K562 (cell line): ENCODE measurements around the gene WDR19. TPM values are rescaled to one million over a fixed set of nuclear protein-coding genes. Genes with fewer than 3 reads are reported as not detected.

Experiments used
- ATAC-seq: fragments of 200-7000 bp; cut with Tn5 transposase; 3 replicates; pipeline ENCODE4 v1.9.1; 2020; ENCODE audit warnings: moderate library complexity
- BruUV-seq: library from RNA; stranded (reverse); fragments of 400-500 nt; replicated peaks from 2 replicates; lab custom pipeline; 2021; lab: Mats Ljungman, UMichigan
- CTCF ChIA-PET: fragments of 300-600 bp; formaldehyde crosslinking; extraction: SDS; loops from one replicate; lab custom pipeline; 2021; ENCODE audit warnings: low intra/inter-chr PET ratio; lab: Yijun Ruan, JAX
- POLR2A ChIA-PET: fragments of 300-600, 350-650 bp; sonication (Branson Sonifier 250); formaldehyde crosslinking; extraction: SDS; loops from one replicate; lab custom pipeline; 2021; ENCODE audit warnings: antibody characterized with exemption, inconsistent platforms; lab: Yijun Ruan, JAX
- DNase-seq, 4 experiments: peaks; one replicate each; pipeline versions ENCODE4 v3.0.0 to v3.0.0-alpha.2; 2011 to 2018; ENCODE audit warnings: low spot score in 3 of 4, mixed read lengths in 3 of 4; ENCODE audit errors: extremely low read depth in 1 of 4
- FAIRE-seq: peaks from 2 replicates; lab custom pipeline; 2011; peaks lifted over from hg19 to GRCh38; lab: Jason Lieb, UNC
- H2AFZ ChIP-seq: 2 replicates; pipeline ENCODE4 v1.6.0; 2011; ENCODE audit warnings: low read depth, low read length, control low read depth, inconsistent platforms
- H3K27ac ChIP-seq: fragments of 200-600 bp; 3 replicates; pipeline ENCODE4 v1.8.0; 2011; ENCODE audit warnings: low read depth, mild to moderate bottlenecking, control low read depth, inconsistent platforms, low read length, moderate library complexity, mixed read lengths; ENCODE audit errors: extremely low read depth
- H3K27me3 ChIP-seq, 2 experiments: fragments of 300-600 bp in 1 of 2; 2 replicates in 1 of 2; 3 replicates in 1 of 2; pipeline versions ENCODE4 v1.6.0 to v1.8.0; 2011; ENCODE audit warnings: inconsistent platforms in 2 of 2, low read length in 2 of 2, mild to moderate bottlenecking in 1 of 2, mixed read lengths in 1 of 2, moderate library complexity in 1 of 2; ENCODE audit not compliant: control insufficient read depth in 2 of 2, insufficient read depth in 2 of 2
- H3K36me3 ChIP-seq: fragments of 300-600 bp; 3 replicates; pipeline ENCODE4 v1.8.0; 2011; ENCODE audit warnings: mild to moderate bottlenecking, low read length, inconsistent platforms; ENCODE audit not compliant: control insufficient read depth, insufficient read depth
- H3K4me1 ChIP-seq, 2 experiments: fragments of 200-600 bp in 1 of 2; replicated peaks in 1 of 2; 2 replicates in 1 of 2; 3 replicates in 1 of 2; pipeline versions ENCODE4 v1.5.1 to v1.8.0; 2011; ENCODE audit warnings: inconsistent platforms in 2 of 2, low read length in 2 of 2, mild to moderate bottlenecking in 1 of 2, mixed read lengths in 1 of 2, moderate library complexity in 1 of 2; ENCODE audit not compliant: control insufficient read depth in 2 of 2, insufficient read depth in 2 of 2
- H3K4me2 ChIP-seq: 2 replicates; pipeline ENCODE4 v1.6.1; 2011; ENCODE audit warnings: low read length, control low read depth, inconsistent platforms, mixed read lengths; ENCODE audit not compliant: insufficient read depth
- H3K4me3 ChIP-seq: fragments of 200-600 bp; sonication (generic), shearing (Covaris generic); 2 replicates; pipeline ENCODE4 v1.5.1; 2016; ENCODE audit warnings: control low read depth, inconsistent platforms
- H3K79me2 ChIP-seq: fragments of 200-600 bp; 3 replicates; pipeline ENCODE4 v1.8.0; 2011; ENCODE audit warnings: low read length, inconsistent platforms; ENCODE audit not compliant: control insufficient read depth, insufficient read depth
- H3K9ac ChIP-seq, 2 experiments: 2 replicates each; pipeline versions ENCODE4 v1.6.0 to v1.6.1; 2011; ENCODE audit warnings: low read depth in 2 of 2, low read length in 2 of 2, control low read depth in 1 of 2, inconsistent platforms in 1 of 2, mild to moderate bottlenecking in 1 of 2, mixed read lengths in 1 of 2; ENCODE audit not compliant: insufficient read depth in 1 of 2
- H3K9me1 ChIP-seq: one replicate; pipeline ENCODE4 v1.6.0; 2011; ENCODE audit warnings: inconsistent platforms, mild to moderate bottlenecking, low read length, moderate library complexity; ENCODE audit not compliant: control insufficient read depth, insufficient read depth
- H3K9me3 ChIP-seq: replicated peaks from 2 replicates; pipeline ENCODE4 v1.5.1; 2011; ENCODE audit warnings: low read depth, low read length, inconsistent platforms; ENCODE audit not compliant: control insufficient read depth, insufficient read depth
- H4K20me1 ChIP-seq: replicated peaks from 2 replicates; pipeline ENCODE4 v1.6.1; 2011; ENCODE audit warnings: low read length, inconsistent platforms, mixed read lengths; ENCODE audit not compliant: control insufficient read depth, insufficient read depth
- ADNP ChIP-seq: fragments of 200-800 bp; sonication (Bioruptor generic); IDR thresholded peaks from 2 replicates; pipeline ENCODE4 v1.6.1; 2016; ENCODE audit warnings: missing genetic modification characterization, missing compliant biosample characterization
- ETS2 ChIP-seq: IDR thresholded peaks from 2 replicates; pipeline ENCODE4 v1.6.1; 2016; ENCODE audit warnings: borderline replicate concordance, missing genetic modification characterization, mild to moderate bottlenecking, moderate library complexity, missing compliant biosample characterization; ENCODE audit not compliant: poor library complexity, severe bottlenecking
- GABPA ChIP-seq: fragments of 200-800 bp; sonication (Bioruptor generic); conservative IDR thresholded peaks from 2 replicates; pipeline ENCODE4 v1.6.1; 2016; ENCODE audit warnings: low read depth, missing genetic modification characterization, missing compliant biosample characterization
- GABPB1 ChIP-seq: sonication (generic); formaldehyde crosslinking; IDR thresholded peaks from 2 replicates; pipeline ENCODE4 v1.8.0; 2022; ENCODE audit warnings: mild to moderate bottlenecking, missing genetic modification reagents
- KLF1 ChIP-seq: fragments of 450-650 bp; IDR thresholded peaks from 2 replicates; pipeline ENCODE4 v1.6.1; 2016; ENCODE audit warnings: missing genetic modification characterization, missing compliant biosample characterization
- NCOA4 ChIP-seq: fragments of 450-650 bp; IDR thresholded peaks from 2 replicates; pipeline ENCODE4 v1.6.1; 2018; ENCODE audit warnings: mild to moderate bottlenecking; ENCODE audit not compliant: partially characterized antibody
- PKNOX1 ChIP-seq: fragments of 450-650 bp; IDR thresholded peaks from 2 replicates; pipeline ENCODE4 v1.6.1; 2016
- RAD51 ChIP-seq: fragments of 450-650 bp; IDR thresholded peaks from 2 replicates; pipeline ENCODE4 v1.7.1; 2016; ENCODE audit warnings: low read depth, mild to moderate bottlenecking, borderline replicate concordance
- SRSF9 ChIP-seq: fragments of 200-400 bp; formaldehyde crosslinking; IDR thresholded peaks from 2 replicates; pipeline ENCODE4 v1.6.1; 2017; ENCODE audit warnings: low read depth, low read length, borderline replicate concordance
- THAP12 ChIP-seq: fragments of 250-450 bp; sonication (Bioruptor Pico); IDR thresholded peaks from 2 replicates; pipeline ENCODE4 v1.9.0; 2021; ENCODE audit warnings: mild to moderate bottlenecking, inconsistent platforms
- WHSC1 ChIP-seq: IDR thresholded peaks from one replicate; pipeline ENCODE4 v1.6.1; 2012; ENCODE audit warnings: low read length, control low read depth, inconsistent platforms
- ZNF121 ChIP-seq: sonication (generic); formaldehyde crosslinking; conservative IDR thresholded peaks from 2 replicates; pipeline ENCODE4 v1.8.0; 2022; ENCODE audit warnings: missing genetic modification reagents
- WGBS: fragments of 100-300 bp; shearing (Covaris generic); methylation state at CpG from one replicate; pipeline ENCODE4 v1.1.6; 2016; ENCODE audit warnings: low coverage, mixed read lengths; ENCODE audit not compliant: insufficient coverage; ENCODE audit errors: missing lambda C conversion rate; 5-methylcytosine and 5-hydroxymethylcytosine counted together
- in situ Hi-C: fragments of 300-500 bp; cut with MboI; formaldehyde crosslinking; loops from 4 replicates; pipeline ENCODE4 v1.15.0; 2018; ENCODE audit warnings: inconsistent platforms, mixed read lengths
- intact Hi-C: fragments of 100-400 bp; cut with micrococcal nuclease; formaldehyde crosslinking; loops from 2 replicates; pipeline ENCODE4 v1.14.2; 2022
- polyA plus RNA-seq, 8 experiments: library from polyadenylated mRNA; depleted of rRNA in 4 of 8; stranded (reverse) in 5 of 8; unstranded in 3 of 8; fragments of >200 nt; fragmentation: Nextera tagmentation in 2 of 8; fragmentation: Illumina TruSeq in 1 of 8; extraction: Ambion mirVana in 2 of 8; extraction: Trizol in 1 of 8; gene quantifications; 2 replicates each; pipeline versions ENCODE4 v1.2.1 to v1.2.3, GENCODE V29; 2011 to 2014; ENCODE audit warnings: inconsistent platforms in 1 of 8, missing spikeins in 1 of 8
- total RNA-seq, 7 experiments: library from RNA; depleted of rRNA in 6 of 7; stranded (reverse); fragments of >200 nt in 6 of 7; fragmentation: Illumina TruSeq in 2 of 7; extraction: Trizol in 2 of 7; gene quantifications; 2 replicates each; pipeline versions ENCODE4 v1.2.1 to v1.2.3, GENCODE V29; 2011 to 2021; ENCODE audit warnings: low replicate concordance in 1 of 7

WDR19 gene
- total and polyA plus RNA-seq, 9 of the 15 experiments (the other 6 are each of a cell fraction or from before 2014, with no cell fraction given) = 6.8 to 37.6 (median 11.2) TPM

- DNase-seq (no peak), FAIRE-seq (no peak), ATAC-seq (no peak)
- no TSS peak for BruUV-seq
- 79% methylated on average over 3 of the region's 3 CpGs for WGBS
- in situ Hi-C loops (no loop called here), intact Hi-C loops (no loop called here)
- Histone ChIP-seq H3K4me2 (no peak overlapping the region), H3K4me3 (no peak overlapping the region), H4K20me1 (no peaks in the 10 kb centered on the region), H3K9ac (no peak overlapping the region), H3K9me1 (no peaks in the 10 kb centered on the region), H3K79me2 (no peaks in the 10 kb centered on the region), H3K36me3 (no peaks in the 10 kb centered on the region), H2AFZ (no peak overlapping the region), H3K4me1 (no peaks in the 10 kb centered on the region; a peak in 2 of 5 replicates), H3K27ac (no peak overlapping the region), H3K9me3 (no peaks in the 10 kb centered on the region), H3K27me3 (no peaks in the 10 kb centered on the region)
- ChIA-PET CTCF (no interaction called here), POLR2A (interaction anchor here (1.5 kb wide), 1 partner anchor 16 kb away, joined by 3 read pairs; no protein-coding TSS in a partner anchor)
- TF ChIP-seq GABPA (tag) (no peak), GABPB1 (CRISPR knock-in tag) (no peak)
- TF ChIP-seq, all 486 proteins: peak for 0
Measured at GRCh38 chr4:39231660-39232059, 49.3 kb downstream of the WDR19 start.

GRCh38 chr4:39232100-39232499, 49.8 kb downstream of the WDR19 start:
- ATAC-seq = no peak
- intact Hi-C loops = no loop called here
- FAIRE-seq = no peak
- no peak overlapping the region for H2AFZ ChIP-seq
- 43% methylated on average over 7 of the region's 7 CpGs for WGBS
- no peak overlapping the region for H3K4me3 ChIP-seq
- no peak overlapping the region for H3K9ac ChIP-seq
- in situ Hi-C loops = no loop called here
- H4K20me1 ChIP-seq = no peaks in the 10 kb centered on the region
- no TSS peak for BruUV-seq
- no peaks in the 10 kb centered on the region for H3K9me3 ChIP-seq
- no peak overlapping the region for H3K4me2 ChIP-seq
- H3K4me1 ChIP-seq = no peaks in the 10 kb centered on the region; a peak in 2 of 5 replicates
- ChIA-PET CTCF (no interaction called here), POLR2A (interaction anchor here (1.5 kb wide), 1 partner anchor 16 kb away, joined by 3 read pairs; no protein-coding TSS in a partner anchor)
- no peaks in the 10 kb centered on the region for H3K9me1 ChIP-seq
- no peaks in the 10 kb centered on the region for H3K79me2 ChIP-seq
- H3K36me3 ChIP-seq = no peaks in the 10 kb centered on the region
- no peaks in the 10 kb centered on the region for H3K27me3 ChIP-seq
- DNase-seq = no peak
- no peak overlapping the region for H3K27ac ChIP-seq
- no peak for TF ChIP-seq KLF1 (tag)
- no peak for TF ChIP-seq NCOA4
- TF ChIP-seq PKNOX1 = no peak
- TF ChIP-seq SRSF9 = no peak
- TF ChIP-seq THAP12 = no peak
- no peak for TF ChIP-seq ADNP (tag)
- no peak for TF ChIP-seq ZNF121 (CRISPR knock-in tag)
- no peak for TF ChIP-seq ETS2 (tag)
- TF ChIP-seq WHSC1 = no peak
- no peak for TF ChIP-seq RAD51
